HG03196 (cell line): Measurements from ENCODE around the gene CNOT10.
"Not testable (repeated sequence)": the region's sequence is repeated elsewhere in the genome, so short reads cannot be mapped to it uniquely, and the experiment has no call there.

Experiments
- ATAC-seq: cut with Tn5 transposase; IDR thresholded peaks from one replicate; pipeline ENCODE4 v1.9.1; 2021; ENCODE audit not compliant: unreplicated experiment

Gene CNOT10

DNA sequence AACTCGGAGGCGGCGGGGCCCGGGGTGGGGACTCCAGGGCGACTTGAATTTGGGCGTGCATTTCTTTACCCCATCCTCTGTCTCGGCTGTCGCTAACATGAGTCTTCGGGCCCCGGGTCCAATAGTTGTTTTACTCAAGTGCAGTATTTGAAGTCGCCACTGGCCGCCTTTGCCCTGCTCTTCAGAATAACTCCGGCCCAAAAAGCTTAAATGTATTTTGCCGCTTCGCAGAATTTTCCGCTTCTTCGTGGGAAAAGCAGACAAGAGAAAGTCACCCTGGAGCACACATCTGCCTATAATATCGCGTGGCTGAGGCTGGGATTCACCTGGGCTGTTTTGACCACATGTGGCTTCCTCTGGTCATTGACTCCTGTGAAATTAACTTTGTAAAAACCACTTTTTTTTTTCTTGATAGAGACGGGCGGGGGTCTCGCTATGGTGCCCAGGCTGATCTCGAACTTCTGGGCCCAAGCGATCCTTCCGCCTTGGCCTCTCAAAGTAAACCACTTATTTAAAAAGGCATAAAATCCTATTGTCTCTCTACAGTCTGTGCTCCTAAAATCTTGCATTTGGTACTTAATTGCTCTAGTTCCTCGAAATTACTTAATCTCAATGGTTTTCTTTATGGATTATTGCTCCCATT is 676 bp downstream of the CNOT10 start:
- no peak for ATAC-seq

DNA sequence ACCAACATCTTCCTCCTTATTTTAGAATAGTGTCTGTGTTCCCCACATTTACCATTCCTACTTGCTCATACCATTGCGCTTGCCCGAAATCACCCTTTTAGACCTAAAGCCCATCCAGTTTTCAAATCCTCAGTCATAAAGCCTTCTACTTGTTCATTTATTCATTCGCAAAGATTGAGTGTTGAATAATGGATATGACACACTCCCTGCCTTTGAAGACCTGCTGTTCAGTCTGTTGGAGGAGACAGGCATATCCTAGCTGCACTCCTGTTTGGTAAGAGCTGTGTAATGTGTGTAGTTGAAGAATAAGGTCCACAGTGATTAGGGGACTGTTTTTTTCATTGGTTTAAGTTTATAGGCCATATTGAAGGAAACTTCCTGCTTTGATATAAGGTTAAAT is 1.7 kb downstream of the CNOT10 start:
- ATAC-seq: no peak

DNA sequence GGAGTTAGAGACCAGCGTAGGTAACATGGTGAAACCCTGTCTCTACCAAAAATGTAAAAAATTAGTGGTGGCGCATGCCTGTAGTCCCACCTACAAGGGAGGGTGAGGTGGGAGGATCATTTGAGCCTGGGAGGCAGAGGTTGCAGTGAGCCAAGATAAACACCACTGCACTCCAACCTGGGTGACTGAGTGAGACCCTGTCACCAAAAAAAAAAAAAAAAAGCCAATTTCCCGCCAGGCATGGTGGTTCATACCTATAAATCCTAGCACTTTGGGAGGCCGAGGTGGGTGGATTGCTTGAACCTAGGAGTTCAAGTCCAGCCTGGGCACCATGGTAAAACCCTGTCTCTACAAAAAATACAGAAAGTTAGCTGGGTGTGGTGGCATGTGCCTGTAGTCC is 6.9 kb downstream of the CNOT10 start:
- no peak for ATAC-seq

DNA sequence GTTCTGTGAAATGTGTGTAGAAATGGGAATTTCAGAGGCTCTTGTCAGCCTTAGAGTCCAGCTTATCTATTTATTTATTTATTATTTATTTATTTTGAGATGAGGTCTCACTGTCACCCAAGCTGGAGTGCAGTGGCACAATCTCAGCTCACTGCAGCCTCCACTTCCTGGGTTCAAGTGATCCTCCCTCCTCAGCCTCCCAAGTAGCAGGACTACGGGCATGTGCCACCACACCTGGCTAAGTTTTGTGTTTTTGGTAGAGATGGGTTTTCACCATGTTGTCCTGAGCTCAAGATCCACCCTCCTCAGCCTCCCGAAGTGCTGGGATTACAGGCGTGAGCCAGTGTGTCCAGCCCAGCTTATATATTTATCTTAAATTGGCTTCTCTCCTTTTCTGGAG is 11.5 kb downstream of the CNOT10 start:
- no peak for ATAC-seq

DNA sequence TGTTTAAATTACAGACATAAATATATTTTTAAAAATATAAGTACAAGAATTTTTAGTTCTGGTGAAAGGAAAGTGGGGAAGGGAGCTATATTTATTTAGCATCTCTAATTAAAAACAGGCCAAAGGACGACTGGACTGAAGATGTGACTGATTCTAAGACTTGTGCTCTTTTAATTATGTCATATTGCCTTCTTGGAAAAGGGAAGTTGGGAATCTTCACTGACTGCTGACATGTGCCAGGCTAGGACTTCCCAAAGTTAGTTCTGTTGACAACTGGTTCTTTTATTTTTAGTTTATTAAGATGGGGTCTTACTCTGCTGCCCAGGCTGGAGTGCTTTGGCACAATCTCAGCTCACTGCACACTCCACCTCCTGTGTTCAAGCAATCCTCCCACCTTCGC is 13.5 kb downstream of the CNOT10 start:
- no peak for ATAC-seq

DNA sequence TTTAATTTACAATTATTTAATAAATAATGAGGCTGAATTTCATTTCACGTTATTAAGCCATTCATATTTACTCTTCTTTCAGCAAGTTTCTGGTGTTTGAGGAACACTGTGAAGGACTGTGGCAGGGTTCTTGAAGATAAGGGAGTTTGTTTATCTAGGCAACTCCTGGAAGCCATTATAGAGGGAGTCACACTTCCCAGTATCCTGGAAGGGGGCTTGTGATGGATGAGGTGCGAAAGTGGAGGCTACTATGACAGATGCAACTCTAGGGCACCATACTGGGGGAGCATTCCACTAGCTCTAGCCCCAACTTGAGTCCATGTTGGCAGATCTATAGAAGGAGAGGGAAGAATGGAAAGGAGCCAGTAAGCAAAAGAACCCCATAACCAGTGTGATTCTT is 14.4 kb downstream of the CNOT10 start:
- no peak for ATAC-seq

DNA sequence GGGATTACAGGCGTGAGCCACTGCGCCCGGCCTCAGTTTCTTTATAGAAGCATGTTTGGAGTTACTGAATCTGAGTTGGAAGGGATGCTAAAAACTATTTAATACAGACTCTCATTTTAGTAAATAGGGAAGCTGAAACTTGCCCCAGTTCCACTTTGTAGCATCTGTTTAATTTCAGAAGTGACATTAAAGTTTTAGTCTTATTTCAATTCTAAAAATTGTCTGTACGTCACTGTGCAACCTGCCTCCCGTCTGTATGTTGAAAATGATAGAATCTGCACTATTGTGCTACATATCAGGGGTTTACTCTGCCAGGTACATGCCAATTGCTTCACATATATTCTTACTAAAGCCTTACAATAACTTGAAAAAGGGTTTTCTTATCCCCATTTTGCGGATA is 15.3 kb downstream of the CNOT10 start:
- no peak for ATAC-seq

DNA sequence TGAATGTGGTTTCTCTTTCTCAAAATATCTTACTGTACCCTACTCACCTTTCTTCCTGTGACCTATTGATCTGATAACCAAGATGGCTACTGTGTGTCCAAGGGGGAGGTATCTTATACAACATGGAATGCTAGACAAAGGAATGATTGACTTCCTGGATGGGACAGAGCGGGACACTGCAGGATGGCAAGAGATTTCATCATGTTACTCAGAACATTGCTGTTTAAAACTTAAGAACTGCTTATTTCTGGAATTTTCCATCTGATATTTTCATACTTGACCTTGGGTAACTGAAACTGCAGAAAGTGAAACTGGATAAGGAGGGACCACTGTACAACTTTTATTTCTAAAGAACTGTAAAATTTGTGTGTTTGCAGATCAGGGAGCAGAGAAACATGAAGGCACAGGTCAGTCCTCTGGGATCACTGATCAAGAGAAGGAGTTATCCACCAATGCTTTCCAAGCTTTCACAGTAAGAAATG is 18.5 kb downstream of the CNOT10 start:
- no peak for ATAC-seq

DNA sequence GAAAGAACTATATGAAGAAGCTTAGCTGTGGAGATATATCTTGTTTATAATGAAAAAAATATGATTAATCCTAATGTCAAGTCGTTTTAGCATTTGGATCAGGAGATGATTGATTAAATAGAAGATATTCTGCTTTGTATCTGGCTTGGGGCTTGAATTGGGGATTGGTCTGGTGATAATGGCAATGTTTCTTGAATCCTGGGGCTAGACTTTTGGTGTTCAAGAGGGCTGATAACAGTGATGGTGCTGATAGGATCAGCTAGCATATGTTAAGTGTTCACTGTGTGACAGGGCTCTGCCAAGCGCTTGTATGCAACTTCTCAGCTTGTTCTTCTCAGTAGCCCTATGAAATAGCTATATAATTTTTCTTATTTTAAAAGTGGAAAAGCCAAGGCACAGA is 20.2 kb downstream of the CNOT10 start:
- no peak for ATAC-seq

DNA sequence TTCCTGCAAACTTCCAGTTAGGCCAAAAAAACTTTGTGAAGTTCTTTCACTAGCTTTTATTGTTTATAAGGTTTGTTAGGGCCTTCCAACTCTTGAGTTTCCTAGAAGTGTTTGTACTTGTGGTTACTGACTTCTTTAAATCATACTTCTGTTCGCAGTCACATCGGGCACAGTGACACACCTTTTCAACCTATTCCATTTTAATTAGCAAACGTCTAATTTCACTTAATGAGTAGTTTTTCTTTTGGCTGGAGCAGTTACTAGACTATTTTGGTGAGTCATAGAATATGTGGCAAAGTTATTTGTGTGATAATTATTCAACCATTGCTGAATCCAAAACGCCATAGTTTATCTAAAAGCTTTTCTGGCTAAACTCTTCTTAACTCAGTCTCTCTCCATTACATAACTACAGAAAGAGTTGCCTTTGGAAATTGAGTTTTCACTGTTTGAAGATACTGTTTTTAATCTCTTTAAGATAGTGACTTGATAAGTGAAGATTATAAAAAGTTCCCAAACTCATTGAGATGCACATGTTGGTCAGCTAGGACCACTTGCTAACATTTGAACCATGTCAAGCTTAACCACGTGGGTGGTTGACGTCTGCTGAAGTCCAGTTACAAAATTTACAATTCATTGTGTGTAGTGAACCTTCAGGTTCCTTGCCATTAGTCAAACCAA is 21.5 kb downstream of the CNOT10 start:
- no peak for ATAC-seq

DNA sequence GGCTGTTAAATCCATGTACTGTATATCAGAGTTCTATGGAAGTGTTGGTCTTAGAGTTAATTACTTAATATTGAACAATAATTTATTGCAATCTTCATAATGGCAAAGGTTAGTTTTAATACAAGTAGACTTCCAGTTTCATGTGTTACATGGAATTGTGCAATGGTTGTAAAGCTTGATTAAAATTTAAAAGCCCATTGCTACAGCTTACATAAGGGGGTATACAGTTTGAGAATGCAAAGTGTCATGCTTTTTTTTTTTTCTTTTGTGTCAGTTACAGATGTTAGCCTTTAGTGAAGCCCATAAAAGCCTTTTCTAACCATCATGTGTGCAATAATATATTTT is 22.0 kb downstream of the CNOT10 start:
- ATAC-seq: no peak

DNA sequence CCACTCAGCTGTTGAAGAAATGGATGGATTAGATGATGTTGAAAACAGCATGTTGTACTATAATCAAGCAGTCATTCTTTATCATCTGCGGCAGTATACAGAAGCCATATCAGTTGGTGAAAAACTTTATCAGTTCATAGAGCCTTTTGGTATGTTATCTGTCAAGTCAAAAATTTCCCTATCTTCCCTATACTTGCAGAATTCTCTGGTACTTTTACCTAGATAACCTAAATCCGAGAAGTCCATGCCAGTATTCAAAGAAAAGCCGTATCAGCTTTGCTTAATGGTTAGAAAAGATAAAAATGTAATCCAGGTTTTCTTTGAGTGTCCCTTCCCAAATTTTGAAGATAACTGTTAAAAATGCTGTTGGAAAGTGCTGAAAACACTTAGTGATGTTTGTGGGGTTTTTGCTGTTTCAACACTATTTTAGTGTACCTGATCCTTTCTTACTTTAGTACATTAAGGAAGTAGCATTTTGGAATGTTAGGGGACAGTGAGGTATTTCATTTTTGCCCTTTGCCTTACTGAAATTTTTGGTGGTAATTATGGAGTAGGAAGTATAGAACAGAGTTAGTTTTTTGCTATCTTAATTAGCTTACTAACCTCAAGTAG is 23.8 kb downstream of the CNOT10 start:
- no peak for ATAC-seq

DNA sequence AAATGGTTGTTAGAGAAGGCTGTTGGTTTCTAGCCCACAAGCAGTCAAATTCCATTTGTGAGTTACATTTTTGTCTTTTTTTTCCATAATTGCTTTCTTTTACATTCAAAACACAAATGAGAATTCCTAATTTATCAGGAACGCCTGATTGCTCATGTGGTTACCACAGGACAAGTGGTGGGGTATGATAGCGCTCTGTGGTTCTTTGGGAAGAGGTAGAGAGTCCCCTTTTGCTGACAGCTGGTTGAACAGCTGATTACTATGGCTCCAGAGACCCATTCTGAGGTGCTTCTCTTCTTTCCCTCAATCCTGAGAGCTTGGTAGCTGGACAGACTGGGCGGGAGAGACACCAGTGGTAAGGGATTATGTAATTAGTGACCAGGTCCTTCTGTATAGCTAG is 24.4 kb downstream of the CNOT10 start:
- no peak for ATAC-seq

DNA sequence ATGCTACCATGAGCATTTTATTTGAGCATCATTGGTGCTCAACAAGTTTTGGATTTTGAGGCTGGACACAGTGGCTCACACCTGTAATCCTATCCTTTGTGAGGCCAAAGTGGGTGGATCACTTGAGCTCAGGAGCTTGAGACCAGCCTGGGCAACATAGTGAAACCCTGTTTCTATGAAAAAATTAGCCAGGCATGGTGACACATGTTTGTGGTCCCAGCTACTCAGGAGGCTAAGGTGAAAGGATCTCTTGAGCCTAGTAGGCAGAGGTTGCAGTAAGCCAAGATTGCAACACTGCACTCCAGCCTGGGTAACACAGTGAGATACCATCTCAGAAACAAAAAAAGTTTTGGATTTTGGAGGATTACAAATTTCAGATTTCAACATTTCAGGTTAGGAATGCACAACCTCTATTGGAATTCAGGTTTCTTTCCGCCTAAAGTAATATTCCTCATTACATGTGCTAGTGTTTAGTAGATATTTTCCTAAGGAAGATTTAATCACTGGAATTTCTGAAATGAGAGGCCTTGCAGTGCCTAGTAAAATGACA is 27.6 kb downstream of the CNOT10 start:
- ATAC-seq: no peak

DNA sequence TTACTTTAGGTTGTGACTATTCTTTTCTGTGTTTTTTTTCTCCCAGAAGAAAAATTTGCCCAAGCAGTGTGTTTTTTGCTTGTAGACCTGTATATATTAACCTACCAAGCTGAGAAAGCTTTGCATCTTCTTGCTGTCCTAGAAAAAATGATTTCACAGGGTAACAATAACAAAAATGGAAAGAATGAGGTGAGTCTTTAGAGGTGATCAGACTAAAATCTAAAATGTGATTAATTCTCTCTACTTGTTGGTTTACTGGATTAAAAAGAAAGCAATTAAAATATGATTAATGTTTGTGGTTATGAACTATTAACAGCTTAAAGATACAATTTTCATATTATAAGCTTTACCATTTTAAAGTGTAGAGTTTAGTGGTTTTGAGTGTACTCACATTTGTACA is 28.2 kb downstream of the CNOT10 start:
- ATAC-seq: no peak

DNA sequence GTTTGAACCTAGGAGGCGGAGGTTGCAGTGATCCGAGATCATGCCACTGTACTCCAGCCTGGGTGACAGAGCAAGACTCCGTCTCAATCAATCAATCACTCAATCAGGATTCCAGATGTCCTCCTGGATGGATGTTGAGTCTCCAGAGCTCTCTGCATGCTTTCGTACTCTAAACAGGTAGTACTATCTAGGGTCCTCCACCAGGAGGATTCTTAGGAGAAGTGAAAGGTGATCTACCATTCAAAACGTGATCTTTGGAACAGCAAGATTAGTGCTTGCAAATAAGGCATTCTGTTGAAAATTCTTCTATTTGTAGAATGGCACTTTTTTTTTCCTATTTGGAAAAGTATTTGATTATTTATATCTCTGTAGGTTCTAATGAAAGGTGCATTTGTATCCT is 34.3 kb downstream of the CNOT10 start:
- ATAC-seq: no peak

DNA sequence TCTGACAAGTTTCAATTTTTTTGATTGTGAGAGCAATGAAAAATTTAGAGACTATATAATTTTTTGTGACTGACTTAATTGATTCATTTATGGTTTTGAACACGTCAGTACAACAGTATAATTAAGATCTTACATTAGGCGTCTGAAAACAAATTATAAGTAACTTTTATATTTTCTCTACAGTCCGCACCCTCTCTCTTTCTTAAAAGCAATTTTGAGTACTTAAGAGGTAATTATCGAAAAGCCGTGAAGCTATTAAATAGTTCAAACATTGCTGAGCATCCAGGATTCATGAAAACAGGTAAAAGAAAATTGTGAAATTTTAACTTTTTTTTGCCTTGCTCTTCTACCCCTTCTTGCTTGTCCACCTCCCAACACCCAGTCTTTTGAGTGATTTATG is 34.9 kb downstream of the CNOT10 start:
- ATAC-seq: no peak

DNA sequence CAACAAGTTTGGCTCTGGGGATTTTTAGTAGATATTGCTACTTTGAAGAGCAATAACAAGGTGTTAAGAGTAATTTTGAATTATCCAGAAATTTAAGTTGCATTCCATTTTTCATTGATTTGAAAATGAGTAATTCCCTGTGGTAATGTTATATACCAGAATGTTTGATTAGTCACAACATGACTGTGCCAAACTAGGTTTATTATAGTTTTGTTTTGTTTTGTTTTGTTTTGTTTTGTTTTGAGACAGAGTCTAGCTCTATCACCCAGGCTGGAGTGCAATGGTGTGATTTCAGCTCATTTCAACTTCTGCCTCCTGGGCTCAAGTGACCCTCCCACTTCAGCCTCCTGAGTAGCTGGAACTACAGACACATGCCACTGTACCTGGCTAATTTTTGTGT is 40.7 kb downstream of the CNOT10 start:
- no peak for ATAC-seq

DNA sequence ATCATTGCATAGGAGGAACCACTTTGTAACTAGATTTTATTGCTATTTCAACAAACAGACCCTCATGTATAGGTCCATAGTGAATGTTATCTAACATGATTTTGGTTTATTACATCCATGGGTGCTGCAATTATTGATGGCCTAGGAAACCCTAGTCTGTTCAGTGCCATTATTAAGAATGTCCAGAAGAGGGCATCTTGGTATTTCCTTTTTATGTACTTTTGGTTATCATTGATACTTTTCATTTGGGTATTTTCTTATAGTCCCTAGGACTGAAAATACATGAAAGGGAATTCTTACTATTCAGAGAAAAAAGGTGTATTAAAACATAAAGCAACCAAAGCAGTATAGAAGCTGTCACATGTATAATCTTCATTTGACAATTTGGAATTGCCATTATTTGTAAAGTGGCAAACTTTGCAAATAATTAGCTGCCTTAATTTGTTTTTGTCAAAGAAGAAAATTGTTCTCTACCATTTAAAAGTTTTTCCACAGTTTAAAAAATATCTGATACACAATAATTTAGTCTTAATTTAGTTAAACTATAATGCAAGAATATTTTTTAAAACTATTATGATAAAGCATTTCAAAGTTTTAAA is 48.7 kb downstream of the CNOT10 start:
- ATAC-seq: no peak

DNA sequence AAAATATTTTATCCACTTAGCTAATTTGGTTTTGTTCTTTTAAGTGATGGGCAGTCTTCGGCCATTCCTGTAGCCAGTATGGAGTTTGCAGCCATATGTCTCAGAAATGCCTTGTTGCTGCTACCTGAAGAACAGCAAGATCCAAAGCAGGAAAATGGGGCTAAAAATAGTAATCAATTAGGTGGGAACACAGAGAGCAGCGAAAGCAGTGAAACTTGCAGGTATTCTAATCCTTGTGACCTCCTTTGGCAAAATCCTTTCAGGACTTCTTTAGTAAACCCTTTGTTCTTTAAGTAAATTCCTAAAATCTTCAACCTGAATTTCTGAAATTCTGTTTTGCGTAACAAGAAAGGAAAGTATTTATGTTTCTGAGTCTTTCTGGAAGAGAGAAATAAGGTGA is 49.8 kb downstream of the CNOT10 start:
- no peak for ATAC-seq

DNA sequence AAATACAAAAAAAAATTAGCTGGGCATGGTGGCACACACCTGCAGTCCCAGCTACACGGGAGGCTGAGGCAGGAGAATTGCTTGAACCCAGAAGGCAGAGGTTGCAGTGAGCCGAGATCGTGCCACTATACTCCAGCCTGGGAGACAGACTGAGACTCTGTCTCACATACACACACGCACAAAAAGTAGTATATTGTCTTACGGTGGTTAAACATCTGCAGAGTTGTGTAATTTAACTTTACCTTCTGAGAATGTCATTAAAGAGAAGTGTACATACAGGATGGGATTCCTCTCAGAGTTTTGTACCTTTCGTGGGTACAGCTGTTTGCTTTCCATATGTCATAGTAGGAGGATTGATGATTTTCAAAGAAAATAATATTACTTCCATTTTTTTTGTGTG is 58.5 kb downstream of the CNOT10 start:
- not testable (repeated sequence) for ATAC-seq

DNA sequence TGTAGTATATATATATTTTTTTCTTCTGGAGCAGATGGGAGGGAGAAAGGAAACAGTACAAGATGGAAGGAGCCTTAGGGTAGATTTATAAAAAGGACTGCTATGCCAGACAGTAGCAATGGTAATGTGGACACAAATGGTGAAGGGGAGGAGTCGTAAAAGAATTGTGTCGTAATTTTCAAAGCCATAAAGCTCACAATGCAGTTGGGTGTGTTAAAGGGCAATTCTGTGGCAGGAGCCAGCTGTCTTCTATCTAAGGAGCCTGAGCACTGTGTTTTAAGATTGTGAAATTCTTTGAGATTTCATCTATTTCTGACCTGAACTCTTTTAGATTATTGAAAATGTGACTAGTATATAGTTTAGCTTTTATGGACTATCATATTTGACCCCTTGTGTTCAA is 58.9 kb downstream of the CNOT10 start:
- no peak for ATAC-seq
